Testis (tissue), 3 donors: ENCODE data around the gene SMIM1. TPM values are rescaled to one million over a fixed set of nuclear protein-coding genes. Genes with fewer than 3 reads are reported as not detected.

ENCODE experiments used
- DNase-seq: peaks from one replicate; pipeline ENCODE4 v3.0.0-alpha.2; 2019
- H3K27ac ChIP-seq, 2 donors: fragments of 200-600 bp; sonication (generic); one replicate each; pipeline ENCODE4 v1.5.1; 2019
- H3K27me3 ChIP-seq: fragments of 200-600 bp; sonication (generic); one replicate; pipeline ENCODE4 v1.5.1; 2019
- H3K36me3 ChIP-seq: fragments of 200-600 bp; sonication (generic); one replicate; pipeline ENCODE4 v1.5.1; 2017; ENCODE audit warnings: low read depth; ENCODE audit errors: missing control alignments
- H3K4me1 ChIP-seq: fragments of 200-600 bp; sonication (generic); one replicate; pipeline ENCODE4 v1.5.1; 2019
- H3K4me3 ChIP-seq, 2 donors: fragments of 200-600 bp; sonication (generic); one replicate each; pipeline ENCODE4 v1.5.1; 2017 to 2019
- H3K9me3 ChIP-seq: fragments of 200-600 bp; sonication (generic); one replicate; pipeline ENCODE4 v1.5.1; 2017
- CTCF ChIP-seq, 3 experiments: fragments of 450-650 bp in 2 of 3; fragments of 200-600 bp in 1 of 3; sonication (generic) in 1 of 3; IDR thresholded peaks; one replicate each; pipeline ENCODE4 v1.5.1; 2016 to 2019; ENCODE audit warnings: antibody characterized with exemption in 3 of 3, mild to moderate bottlenecking in 2 of 3, moderate library complexity in 1 of 3
- POLR2A ChIP-seq: fragments of 450-650 bp; IDR thresholded peaks from one replicate; pipeline ENCODE4 v1.6.1; 2017; ENCODE audit warnings: antibody characterized with exemption, mild to moderate bottlenecking, moderate library complexity
- WGBS, 2 donors: methylation state at CpG; one replicate each; pipeline ENCODE4 v1.1.5; 2018; 5-methylcytosine and 5-hydroxymethylcytosine counted together
- intact Hi-C: fragments of 100-400 bp; cut with DNase I; formaldehyde crosslinking; loops from one replicate; pipeline ENCODE4 v1.15.1; 2023; ENCODE audit warnings: low total_unique reads
- polyA plus RNA-seq: library from polyadenylated mRNA; stranded (reverse); fragments of 350-450 nt; fragmentation: Illumina TruSeq; extraction: RNeasy Lipid Tissue Mini Kit (QIAGEN cat#74804); gene quantifications from one replicate; pipeline ENCODE4 v1.2.3, GENCODE V29; 2014; ENCODE audit warnings: low read depth, low replicate concordance; ENCODE audit not compliant: insufficient read depth
- total RNA-seq, 2 donors: library from RNA; depleted of rRNA; stranded (reverse); fragments of >200 nt; gene quantifications; one replicate each; pipeline ENCODE4 v1.2.3, GENCODE V29; 2016

Gene SMIM1
- total and polyA plus RNA-seq, 3 donors from 2014 or later: 92.9 to 213 (median 205) TPM

- WGBS, 2 donors: 83 to 85% methylated on average over 10 of the region's 10 CpGs
- Histone ChIP-seq H3K36me3 (no peaks in the 10 kb centered on the region), H3K4me1 (peaks cover 5% of the 10 kb centered on the region), H3K27ac (no peak overlapping the region), H3K9me3 (no peaks in the 10 kb centered on the region), H3K4me3 (no peak overlapping the region), H3K27me3 (no peaks in the 10 kb centered on the region)
- intact Hi-C loops: no loop called here
- TF ChIP-seq CTCF (IDR thresholded peaks at IDR 0.05): no peak
- TF ChIP-seq POLR2A: no peak
- DNase-seq: no peak
Observed at GRCh38 chr1:3787349-3787715, 14.8 kb downstream of the SMIM1 start.

- Histone ChIP-seq H3K27ac (no peak overlapping the region), H3K36me3 (no peaks in the 10 kb centered on the region), H3K4me1 (peaks cover 5% of the 10 kb centered on the region), H3K4me3 (no peak overlapping the region), H3K9me3 (no peaks in the 10 kb centered on the region), H3K27me3 (no peaks in the 10 kb centered on the region)
- no peak for TF ChIP-seq CTCF (IDR thresholded peaks at IDR 0.05)
- TF ChIP-seq POLR2A: no peak
- intact Hi-C loops: no loop called here
- WGBS, 2 donors: 92 to 94% methylated on average over 20 to 26 of the region's 26 CpGs
- no peak for DNase-seq
Observed at GRCh38 chr1:3787745-3788605, 15.4 kb downstream of the SMIM1 start.

- DNase-seq: no peak
Observed at GRCh38 chr1:3788756-3789420, 16.3 kb downstream of the SMIM1 start.

GRCh38 chr1:3789421-3790300 lies 17.1 kb downstream of the SMIM1 start:
- Histone ChIP-seq H3K27ac (no peak overlapping the region), H3K27me3 (no peaks in the 10 kb centered on the region), H3K4me3 (no peak overlapping the region), H3K9me3 (no peaks in the 10 kb centered on the region), H3K36me3 (no peaks in the 10 kb centered on the region), H3K4me1 (peaks cover 20% of the 10 kb centered on the region)
- 87 to 94% methylated on average over 21 to 34 of the region's 34 CpGs for WGBS, 2 donors
- DNase-seq: no peak
- intact Hi-C loops: no loop called here
- no peak for TF ChIP-seq POLR2A
- no peak for TF ChIP-seq CTCF (IDR thresholded peaks at IDR 0.05)

More at GRCh38 chr1:3788756-3789420, 16.3 kb downstream of the SMIM1 start:
- intact Hi-C loops: no loop called here
- H3K36me3 ChIP-seq: no peaks in the 10 kb centered on the region
- TF ChIP-seq CTCF (IDR thresholded peaks at IDR 0.05) (no peak), POLR2A (no peak)
- WGBS, 2 donors: 81 to 93% methylated on average over 12 to 16 of the region's 16 CpGs
- no peak overlapping the region for H3K4me3 ChIP-seq
- H3K27ac ChIP-seq: no peak overlapping the region
- no peaks in the 10 kb centered on the region for H3K9me3 ChIP-seq
- no peaks in the 10 kb centered on the region for H3K27me3 ChIP-seq
- peaks cover 13% of the 10 kb centered on the region for H3K4me1 ChIP-seq
